Lower leg skin (tissue), 4 donors: ENCODE data around the gene PABPN1L. TPM values are rescaled to one million over a fixed set of nuclear protein-coding genes. Genes with fewer than 3 reads are reported as not detected.

ENCODE experiments used
- DNase-seq, 2 donors: peaks; one replicate each; pipeline ENCODE4 v3.0.0-alpha.2; 2019; ENCODE audit warnings: low spot score in 2 of 2
- H3K4me3 ChIP-seq: fragments of 200-600 bp; sonication (generic); 2 replicates; pipeline ENCODE4 v1.5.1; 2017; ENCODE audit warnings: mild to moderate bottlenecking, low read depth; ENCODE audit not compliant: poor library complexity, severe bottlenecking
- POLR2A ChIP-seq, 2 donors: fragments of 450-650 bp; IDR thresholded peaks; one replicate each; pipeline ENCODE4 v1.6.1; 2016 to 2017; ENCODE audit warnings: antibody characterized with exemption in 2 of 2, mild to moderate bottlenecking in 1 of 2, moderate library complexity in 1 of 2
- WGBS, 2 donors: methylation state at CpG; one replicate each; pipeline ENCODE4 v1.1.5; 2018; 5-methylcytosine and 5-hydroxymethylcytosine counted together
- intact Hi-C: fragments of 100-400 bp; cut with DNase I; formaldehyde crosslinking; loops from one replicate; pipeline ENCODE4 v1.15.0; 2023; ENCODE audit warnings: low total_unique reads
- total RNA-seq, 4 donors: library from RNA; depleted of rRNA; stranded (reverse); fragments of >200 nt; gene quantifications; one replicate each; pipeline ENCODE4 v1.1.0, GENCODE V29; 2016
- TF ChIP-seq, protein P1 (sequence below), 3 donors: fragments of 450-650 bp; IDR thresholded peaks; one replicate each; pipeline ENCODE4 v1.5.1; 2016; ENCODE audit warnings: antibody characterized with exemption in 3 of 3, mild to moderate bottlenecking in 3 of 3, moderate library complexity in 2 of 3

The PABPN1L gene
- total RNA-seq: not detected

GRCh38 chr16:88866151-88866920 is at the start of gene PABPN1L:
PABPN1L (minus strand) TSS chr16:88866660; CDS start chr16:88866606, 54 bp downstream.
- WGBS, 2 donors: 74 to 78% methylated on average over 20 of the region's 20 CpGs
- DNase-seq: no peak
- TF ChIP-seq POLR2A (IDR thresholded peaks at IDR 0.05): no peak
- TF ChIP-seq, protein P1, sequence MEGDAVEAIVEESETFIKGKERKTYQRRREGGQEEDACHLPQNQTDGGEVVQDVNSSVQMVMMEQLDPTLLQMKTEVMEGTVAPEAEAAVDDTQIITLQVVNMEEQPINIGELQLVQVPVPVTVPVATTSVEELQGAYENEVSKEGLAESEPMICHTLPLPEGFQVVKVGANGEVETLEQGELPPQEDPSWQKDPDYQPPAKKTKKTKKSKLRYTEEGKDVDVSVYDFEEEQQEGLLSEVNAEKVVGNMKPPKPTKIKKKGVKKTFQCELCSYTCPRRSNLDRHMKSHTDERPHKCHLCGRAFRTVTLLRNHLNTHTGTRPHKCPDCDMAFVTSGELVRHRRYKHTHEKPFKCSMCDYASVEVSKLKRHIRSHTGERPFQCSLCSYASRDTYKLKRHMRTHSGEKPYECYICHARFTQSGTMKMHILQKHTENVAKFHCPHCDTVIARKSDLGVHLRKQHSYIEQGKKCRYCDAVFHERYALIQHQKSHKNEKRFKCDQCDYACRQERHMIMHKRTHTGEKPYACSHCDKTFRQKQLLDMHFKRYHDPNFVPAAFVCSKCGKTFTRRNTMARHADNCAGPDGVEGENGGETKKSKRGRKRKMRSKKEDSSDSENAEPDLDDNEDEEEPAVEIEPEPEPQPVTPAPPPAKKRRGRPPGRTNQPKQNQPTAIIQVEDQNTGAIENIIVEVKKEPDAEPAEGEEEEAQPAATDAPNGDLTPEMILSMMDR (IDR thresholded peaks at IDR 0.05): no peak
- intact Hi-C loops: no loop called here
- H3K4me3 ChIP-seq: no peak within 1 kb of the TSS

- no peak for TF ChIP-seq POLR2A (IDR thresholded peaks at IDR 0.05)
- TF ChIP-seq, protein P1 (IDR thresholded peaks at IDR 0.05): no peak
- intact Hi-C loops: no loop called here
- WGBS, 2 donors: 76 to 79% methylated on average over 30 of the region's 30 CpGs
- no peak overlapping the region for H3K4me3 ChIP-seq
- DNase-seq: no peak
Measured at GRCh38 chr16:88915639-88916327, 49.3 kb upstream of the PABPN1L start.

DNA sequence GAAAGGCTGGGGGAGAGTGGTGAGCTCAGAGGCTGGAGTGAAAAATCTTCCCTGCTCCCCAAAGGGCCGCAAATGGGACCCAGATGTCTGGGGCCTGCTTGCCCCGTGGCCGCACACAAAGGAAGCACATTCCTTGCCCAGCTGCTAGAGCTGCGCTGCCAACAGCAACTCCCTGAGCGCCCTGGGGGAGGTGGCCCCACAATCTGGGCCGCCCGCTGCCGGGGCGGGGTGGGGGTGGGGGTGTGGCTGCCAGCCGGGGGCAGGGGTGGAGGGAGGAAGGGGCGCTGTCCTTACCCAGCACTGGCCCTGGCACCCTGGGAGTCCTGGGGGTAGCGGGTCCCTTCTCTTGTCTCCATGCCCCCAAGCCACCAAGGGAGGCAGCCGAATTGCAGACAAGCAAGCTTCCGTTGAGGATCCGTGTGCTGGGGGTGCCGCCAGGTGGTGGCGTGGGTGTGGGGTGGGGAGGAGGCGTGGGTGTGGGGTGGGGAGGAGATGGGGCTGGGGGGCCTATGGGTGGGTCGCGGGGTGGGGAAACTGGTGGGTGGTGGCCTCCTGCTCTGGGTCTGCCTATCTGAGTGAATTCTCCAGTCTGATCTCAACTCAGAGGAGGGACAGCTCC is 48.4 kb upstream of the PABPN1L start:
- DNase-seq: no peak
- intact Hi-C loops: no loop called here
- 38 to 43% methylated on average over 8 to 19 of the region's 20 CpGs for WGBS, 2 donors
- no peak for TF ChIP-seq POLR2A (IDR thresholded peaks at IDR 0.05)
- TF ChIP-seq, protein P1 (IDR thresholded peaks at IDR 0.05): no peak
- H3K4me3 ChIP-seq: no peak overlapping the region

- TF ChIP-seq, protein P1 (IDR thresholded peaks at IDR 0.05): no peak
- TF ChIP-seq POLR2A (IDR thresholded peaks at IDR 0.05): no peak
- 91 to 98% methylated on average over 13 of the region's 13 CpGs for WGBS, 2 donors
- DNase-seq: no peak
- no peak overlapping the region for H3K4me3 ChIP-seq
- intact Hi-C loops: no loop called here
Measured at GRCh38 chr16:88913870-88914269, 47.4 kb upstream of the PABPN1L start.

DNA sequence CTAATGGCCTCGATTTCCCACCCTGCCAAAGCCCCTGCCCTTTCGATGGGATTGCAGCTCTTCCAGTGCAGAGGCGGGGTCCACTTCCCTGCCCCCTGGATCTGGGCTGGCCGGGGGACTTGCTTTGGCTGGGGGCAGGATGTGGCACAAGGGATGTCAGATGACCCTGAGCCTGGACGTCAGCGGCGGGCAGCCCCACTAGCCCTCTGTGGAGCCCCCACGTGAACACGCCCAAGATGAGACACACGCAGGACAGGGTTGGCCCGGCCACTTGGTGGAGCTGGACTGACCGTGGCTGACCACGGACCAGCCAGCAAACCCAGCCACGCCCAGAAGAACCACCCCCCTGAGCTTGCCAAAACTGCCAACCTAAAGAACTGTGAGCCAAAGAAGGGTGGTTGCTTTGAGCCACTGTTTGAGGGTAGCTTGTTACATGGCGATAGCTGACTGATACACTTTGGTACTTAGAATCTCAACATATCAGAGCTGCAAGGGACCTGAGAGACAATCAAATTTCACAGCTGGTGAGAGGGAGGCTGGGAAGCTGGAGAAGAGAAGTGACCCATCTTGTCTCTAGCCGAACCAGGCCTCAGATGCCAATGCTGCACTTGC is 46.6 kb upstream of the PABPN1L start:
- DNase-seq: no peak
- H3K4me3 ChIP-seq: no peak overlapping the region
- intact Hi-C loops: no loop called here
- TF ChIP-seq, protein P1 (IDR thresholded peaks at IDR 0.05): no peak
- TF ChIP-seq POLR2A (IDR thresholded peaks at IDR 0.05): no peak
- WGBS, 2 donors: 94% methylated on average over 15 to 16 of the region's 16 CpGs
